ENCODE results near the gene AUH. TPM values are rescaled to one million over a fixed set of nuclear protein-coding genes. Genes with fewer than 3 reads are reported as not detected.
"Not testable (repeated sequence)": the region's sequence is repeated elsewhere in the genome, so short reads cannot be mapped to it uniquely, and the experiment has no call there.

Gene AUH
- total RNA-seq, 1 donor from 2014 or later = 50.4 TPM

GRCh38 chr9:91371894-91372293, 10.2 kb upstream of the AUH start:
- no peak overlapping the region for H3K27ac Mint-ChIP-seq
- no peaks in the 10 kb centered on the region for H3K36me3 Mint-ChIP-seq (ENCODE audit: low read depth)
- no peak overlapping the region for H3K4me3 Mint-ChIP-seq
- peaks cover 6% of the 10 kb centered on the region for H3K4me1 Mint-ChIP-seq (ENCODE audit: low read depth)
- peaks cover 5% of the 10 kb centered on the region for H3K27me3 Mint-ChIP-seq (ENCODE audit: insufficient read depth)
- no peaks in the 10 kb centered on the region for H3K9me3 Mint-ChIP-seq
- no peak for DNase-seq (ENCODE audit: low spot score)
- intact Hi-C loops (cut with micrococcal nuclease) = no loop called here

GRCh38 chr9:91370006-91370405, 8.3 kb upstream of the AUH start:
- not testable (repeated sequence) for H3K36me3 Mint-ChIP-seq (ENCODE audit: low read depth); H3K27me3 Mint-ChIP-seq (ENCODE audit: insufficient read depth); H3K27ac Mint-ChIP-seq

GRCh38 chr9:91364702-91365101, 3.0 kb upstream of the AUH start:
- intact Hi-C loops (cut with micrococcal nuclease) = loop anchor here (10.0 kb wide), 1 partner anchor 750 kb away; the partner anchor contains the start of gene SPTLC1
- Mint-ChIP-seq H3K9me3 (peaks cover 3% of the 10 kb centered on the region), H3K36me3 (ENCODE audit: low read depth) (peaks cover 10% of the 10 kb centered on the region), H3K27ac (no peak overlapping the region), H3K27me3 (ENCODE audit: insufficient read depth) (peaks cover 2% of the 10 kb centered on the region), H3K4me1 (ENCODE audit: low read depth) (peaks cover 18% of the 10 kb centered on the region), H3K4me3 (no peak overlapping the region)
- no peak for DNase-seq (ENCODE audit: low spot score)

More at GRCh38 chr9:91370006-91370405, 8.3 kb upstream of the AUH start:
- intact Hi-C loops (cut with micrococcal nuclease); H3K4me1 Mint-ChIP-seq (ENCODE audit: low read depth); DNase-seq (ENCODE audit: low spot score); H3K4me3 Mint-ChIP-seq; H3K9me3 Mint-ChIP-seq: not testable (repeated sequence)

GRCh38 chr9:91364005-91364404, 2.3 kb upstream of the AUH start:
- no peak overlapping the region for H3K4me3 Mint-ChIP-seq
- H3K36me3 Mint-ChIP-seq (ENCODE audit: low read depth) = peaks cover 14% of the 10 kb centered on the region
- H3K27me3 Mint-ChIP-seq (ENCODE audit: insufficient read depth) = peaks cover 2% of the 10 kb centered on the region
- intact Hi-C loops (cut with micrococcal nuclease) = loop anchor here (10.0 kb wide), 1 partner anchor 751 kb away; the partner anchor contains the start of gene SPTLC1
- peaks cover 25% of the 10 kb centered on the region for H3K4me1 Mint-ChIP-seq (ENCODE audit: low read depth)
- H3K27ac Mint-ChIP-seq = no peak overlapping the region
- DNase-seq (ENCODE audit: low spot score) = no peak
- peaks cover 3% of the 10 kb centered on the region for H3K9me3 Mint-ChIP-seq

- intact Hi-C loops (cut with micrococcal nuclease) = loop anchor here (10.0 kb wide), 1 partner anchor 753 kb away; the partner anchor contains the start of gene SPTLC1
Measured at GRCh38 chr9:91362051-91362611, 413 bp upstream of the AUH start.

GRCh38 chr9:91360551-91361290, 997 bp downstream of the AUH start:
- H3K9me3 Mint-ChIP-seq = peaks cover 3% of the 10 kb centered on the region
- no peak for DNase-seq (ENCODE audit: low spot score)
- H3K4me3 Mint-ChIP-seq = peak overlapping the region; percentile 97
- peaks cover 36% of the 10 kb centered on the region for H3K36me3 Mint-ChIP-seq (ENCODE audit: low read depth)
- peak overlapping the region; percentile 94 for H3K27ac Mint-ChIP-seq
- H3K27me3 Mint-ChIP-seq (ENCODE audit: insufficient read depth) = no peaks in the 10 kb centered on the region
- intact Hi-C loops (cut with micrococcal nuclease) = loop anchor here (2.0 to 10.0 kb wide), 2 partner anchors 260 to 754 kb away; partner anchors contain the start of gene SPTLC1
- H3K4me1 Mint-ChIP-seq (ENCODE audit: low read depth) = peaks cover 56% of the 10 kb centered on the region

More at GRCh38 chr9:91362051-91362611, 413 bp upstream of the AUH start:
- H3K4me1 Mint-ChIP-seq (ENCODE audit: low read depth) = peaks cover 42% of the 10 kb centered on the region
- peak overlapping the region; percentile 86 for H3K4me3 Mint-ChIP-seq
- peaks cover 23% of the 10 kb centered on the region for H3K36me3 Mint-ChIP-seq (ENCODE audit: low read depth)
- DNase-seq (ENCODE audit: low spot score) = no peak
- peak overlapping the region; percentile 80 for H3K27ac Mint-ChIP-seq
- H3K9me3 Mint-ChIP-seq = peaks cover 3% of the 10 kb centered on the region
- peaks cover 2% of the 10 kb centered on the region for H3K27me3 Mint-ChIP-seq (ENCODE audit: insufficient read depth)

- Mint-ChIP-seq H3K36me3 (ENCODE audit: low read depth) (peaks cover 44% of the 10 kb centered on the region), H3K27me3 (ENCODE audit: insufficient read depth) (no peaks in the 10 kb centered on the region)
Measured at GRCh38 chr9:91359734-91360470, 1.8 kb downstream of the AUH start.

GRCh38 chr9:91359083-91359482, 2.6 kb downstream of the AUH start:
- Mint-ChIP-seq H3K4me1 (ENCODE audit: low read depth) (peaks cover 67% of the 10 kb centered on the region), H3K27me3 (ENCODE audit: insufficient read depth) (no peaks in the 10 kb centered on the region), H3K27ac (peak overlapping the region; percentile 94), H3K9me3 (peaks cover 3% of the 10 kb centered on the region), H3K36me3 (ENCODE audit: low read depth) (peaks cover 51% of the 10 kb centered on the region), H3K4me3 (peak overlapping the region; percentile 97)
- intact Hi-C loops (cut with micrococcal nuclease) = loop anchor here (1.0 to 10.0 kb wide), 11 partner anchors 10 to 444 kb away; partner anchors contain the start of gene NFIL3
- no peak for DNase-seq (ENCODE audit: low spot score)

More at GRCh38 chr9:91359734-91360470, 1.8 kb downstream of the AUH start:
- H3K4me1 Mint-ChIP-seq (ENCODE audit: low read depth) = peaks cover 61% of the 10 kb centered on the region
- no peak for DNase-seq (ENCODE audit: low spot score)
- peak overlapping the region; percentile 97 for H3K4me3 Mint-ChIP-seq
- intact Hi-C loops (cut with micrococcal nuclease) = loop anchor here (1.0 to 10.0 kb wide), 13 partner anchors 11 to 755 kb away; partner anchors contain the start of genes NFIL3 and SPTLC1
- H3K27ac Mint-ChIP-seq = peak overlapping the region; percentile 94
- H3K9me3 Mint-ChIP-seq = peaks cover 3% of the 10 kb centered on the region

- Mint-ChIP-seq H3K4me3 (peak overlapping the region; percentile 6), H3K4me1 (ENCODE audit: low read depth) (peaks cover 56% of the 10 kb centered on the region), H3K9me3 (no peaks in the 10 kb centered on the region), H3K27me3 (ENCODE audit: insufficient read depth) (no peaks in the 10 kb centered on the region), H3K36me3 (ENCODE audit: low read depth) (peaks cover 57% of the 10 kb centered on the region), H3K27ac (no peak overlapping the region)
- DNase-seq (ENCODE audit: low spot score) = no peak
- intact Hi-C loops (cut with micrococcal nuclease) = loop anchor here (10.0 kb wide), 1 partner anchor 440 kb away; no protein-coding TSS in a partner anchor
Measured at GRCh38 chr9:91354881-91355280, 6.8 kb downstream of the AUH start.

- H3K27me3 Mint-ChIP-seq (ENCODE audit: insufficient read depth) = no peaks in the 10 kb centered on the region
- H3K36me3 Mint-ChIP-seq (ENCODE audit: low read depth) = peaks cover 40% of the 10 kb centered on the region
- intact Hi-C loops (cut with micrococcal nuclease) = loop anchor here (1.0 kb wide), 8 partner anchors 10 to 301 kb away; partner anchors contain the start of gene NFIL3
- no peaks in the 10 kb centered on the region for H3K9me3 Mint-ChIP-seq
- H3K4me1 Mint-ChIP-seq (ENCODE audit: low read depth) = peaks cover 43% of the 10 kb centered on the region
- H3K27ac Mint-ChIP-seq = peak overlapping the region; percentile 88
- DNase-seq (ENCODE audit: low spot score) = no peak
- peak overlapping the region; percentile 13 for H3K4me3 Mint-ChIP-seq
Measured at GRCh38 chr9:91349115-91349555, 12.6 kb downstream of the AUH start.

- Mint-ChIP-seq H3K4me1 (ENCODE audit: low read depth) (peaks cover 48% of the 10 kb centered on the region), H3K27me3 (ENCODE audit: insufficient read depth) (no peaks in the 10 kb centered on the region), H3K9me3 (no peaks in the 10 kb centered on the region), H3K36me3 (ENCODE audit: low read depth) (peaks cover 44% of the 10 kb centered on the region), H3K4me3 (no peak overlapping the region), H3K27ac (peak overlapping the region; percentile 19)
- intact Hi-C loops (cut with micrococcal nuclease) = no loop called here
- no peak for DNase-seq (ENCODE audit: low spot score)
Measured at GRCh38 chr9:91348191-91348807, 13.4 kb downstream of the AUH start.

GRCh38 chr9:91347377-91347776, 14.3 kb downstream of the AUH start:
- Mint-ChIP-seq H3K4me1 (ENCODE audit: low read depth) (peaks cover 52% of the 10 kb centered on the region), H3K27me3 (ENCODE audit: insufficient read depth) (no peaks in the 10 kb centered on the region), H3K9me3 (no peaks in the 10 kb centered on the region), H3K36me3 (ENCODE audit: low read depth) (peaks cover 47% of the 10 kb centered on the region), H3K27ac (no peak overlapping the region), H3K4me3 (no peak overlapping the region)
- intact Hi-C loops (cut with micrococcal nuclease) = loop anchor here (2.0 kb wide), 1 partner anchor 197 kb away; no protein-coding TSS in a partner anchor
- DNase-seq (ENCODE audit: low spot score) = no peak
